A673 (cell line): Measurements from ENCODE around the gene SDS.

Experiments
- EZH2 ChIP-seq: fragments of 200-600 bp; sonication (generic); IDR thresholded peaks from 2 replicates; pipeline ENCODE4 v1.6.1; 2017; ENCODE audit warnings: borderline replicate concordance, low read depth, mild to moderate bottlenecking, mixed read lengths, antibody characterized with exemption, low read length; ENCODE audit not compliant: poor library complexity, severe bottlenecking
- TF ChIP-seq, protein P1 (sequence below): fragments of 300-800, 200-600 bp; sonication (generic); conservative IDR thresholded peaks from 2 replicates; pipeline ENCODE4 v1.5.1; 2017; ENCODE audit warnings: low read depth, mild to moderate bottlenecking, antibody characterized with exemption, low read length, moderate library complexity, mixed read lengths

DNA sequence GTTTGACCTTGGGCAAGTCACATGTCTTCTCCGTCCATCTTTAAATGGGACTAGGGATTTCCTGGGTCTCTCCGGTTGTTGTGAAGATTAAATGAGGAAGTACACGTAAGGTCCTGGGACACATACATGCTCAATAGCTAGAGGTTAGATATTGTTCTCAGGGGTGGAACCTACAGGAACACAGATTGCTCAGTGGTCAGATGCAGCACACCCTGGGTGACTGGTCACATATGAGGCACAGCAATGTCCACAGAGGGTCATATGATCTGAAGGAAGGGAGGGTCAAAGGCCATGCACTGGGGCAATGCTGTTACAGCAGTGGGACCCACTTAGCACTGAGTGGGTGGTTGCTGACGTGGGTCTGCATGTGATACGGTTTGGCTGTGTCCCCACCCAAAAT, 57.3 kb downstream of the SDS start:
- TF ChIP-seq, protein P1, sequence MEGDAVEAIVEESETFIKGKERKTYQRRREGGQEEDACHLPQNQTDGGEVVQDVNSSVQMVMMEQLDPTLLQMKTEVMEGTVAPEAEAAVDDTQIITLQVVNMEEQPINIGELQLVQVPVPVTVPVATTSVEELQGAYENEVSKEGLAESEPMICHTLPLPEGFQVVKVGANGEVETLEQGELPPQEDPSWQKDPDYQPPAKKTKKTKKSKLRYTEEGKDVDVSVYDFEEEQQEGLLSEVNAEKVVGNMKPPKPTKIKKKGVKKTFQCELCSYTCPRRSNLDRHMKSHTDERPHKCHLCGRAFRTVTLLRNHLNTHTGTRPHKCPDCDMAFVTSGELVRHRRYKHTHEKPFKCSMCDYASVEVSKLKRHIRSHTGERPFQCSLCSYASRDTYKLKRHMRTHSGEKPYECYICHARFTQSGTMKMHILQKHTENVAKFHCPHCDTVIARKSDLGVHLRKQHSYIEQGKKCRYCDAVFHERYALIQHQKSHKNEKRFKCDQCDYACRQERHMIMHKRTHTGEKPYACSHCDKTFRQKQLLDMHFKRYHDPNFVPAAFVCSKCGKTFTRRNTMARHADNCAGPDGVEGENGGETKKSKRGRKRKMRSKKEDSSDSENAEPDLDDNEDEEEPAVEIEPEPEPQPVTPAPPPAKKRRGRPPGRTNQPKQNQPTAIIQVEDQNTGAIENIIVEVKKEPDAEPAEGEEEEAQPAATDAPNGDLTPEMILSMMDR: no peak
- no peak for TF ChIP-seq EZH2
